A673 (cell line): ENCODE data around the gene ANKRD1. TPM values are rescaled to one million over a fixed set of nuclear protein-coding genes. Genes with fewer than 3 reads are reported as not detected.

Experiments
- BruUV-seq: library from RNA; stranded (reverse); fragments of 400-500 nt; replicated peaks from 2 replicates; lab custom pipeline; 2021; lab: Mats Ljungman, UMichigan
- CTCF ChIA-PET: fragments of 300-600 bp; sonication (Branson Sonifier 250); formaldehyde crosslinking; loops from one replicate; lab custom pipeline; 2022; ENCODE audit warnings: antibody characterized with exemption; lab: Charles Lee
- POLR2A ChIA-PET: fragments of 300-600 bp; sonication (Branson Sonifier 250); formaldehyde crosslinking; loops from one replicate; lab custom pipeline; 2022; ENCODE audit warnings: antibody characterized with exemption; ENCODE audit not compliant: low non-redundant PET; lab: Charles Lee
- DNase-seq: peaks from one replicate; pipeline ENCODE4 v3.0.0-alpha.2; 2015; ENCODE audit warnings: low spot score
- H3K27ac ChIP-seq: fragments of 200-600 bp; sonication (generic); 2 replicates; pipeline ENCODE4 v1.5.1; 2016; ENCODE audit warnings: mixed run types, low read depth, mild to moderate bottlenecking, mixed read lengths, antibody characterized with exemption, low read length; ENCODE audit not compliant: poor library complexity, severe bottlenecking
- H3K27me3 ChIP-seq: fragments of 200-600 bp; sonication (generic); replicated peaks from 2 replicates; pipeline ENCODE4 v1.6.1; 2017; ENCODE audit warnings: mixed run types, low read depth, mild to moderate bottlenecking, mixed read lengths, antibody characterized with exemption, low read length; ENCODE audit not compliant: insufficient read depth, poor library complexity
- H3K36me3 ChIP-seq: fragments of 200-600 bp; sonication (generic); 2 replicates; pipeline ENCODE4 v1.6.1; 2016; ENCODE audit warnings: mixed run types, mild to moderate bottlenecking, mixed read lengths, antibody characterized with exemption, low read length; ENCODE audit not compliant: insufficient read depth, poor library complexity, severe bottlenecking
- H3K4me1 ChIP-seq: fragments of 200-600 bp; sonication (generic); 2 replicates; pipeline ENCODE4 v1.6.1; 2017; ENCODE audit warnings: mixed run types, mild to moderate bottlenecking, mixed read lengths, antibody characterized with exemption, low read length; ENCODE audit not compliant: insufficient read depth, poor library complexity, severe bottlenecking
- H3K4me3 ChIP-seq: fragments of 200-600 bp; sonication (generic); 2 replicates; pipeline ENCODE4 v1.5.1; 2016; ENCODE audit warnings: low read depth, mixed run types, mild to moderate bottlenecking, mixed read lengths, low read length; ENCODE audit not compliant: poor library complexity, severe bottlenecking
- H3K9me3 ChIP-seq: fragments of 200-600 bp; sonication (generic); 2 replicates; pipeline ENCODE4 v1.6.1; 2016; ENCODE audit warnings: mixed run types, low read depth, mild to moderate bottlenecking, mixed read lengths, antibody characterized with exemption, low read length; ENCODE audit not compliant: poor library complexity, severe bottlenecking
- CTCF ChIP-seq: fragments of 300-800, 200-600 bp; sonication (generic); conservative IDR thresholded peaks from 2 replicates; pipeline ENCODE4 v1.5.1; 2017; ENCODE audit warnings: low read depth, mild to moderate bottlenecking, antibody characterized with exemption, low read length, moderate library complexity, mixed read lengths
- EZH2 ChIP-seq: fragments of 200-600 bp; sonication (generic); IDR thresholded peaks from 2 replicates; pipeline ENCODE4 v1.6.1; 2017; ENCODE audit warnings: borderline replicate concordance, low read depth, mild to moderate bottlenecking, mixed read lengths, antibody characterized with exemption, low read length; ENCODE audit not compliant: poor library complexity, severe bottlenecking
- intact Hi-C: fragments of 100-400 bp; cut with micrococcal nuclease; formaldehyde crosslinking; loops from one replicate; pipeline ENCODE4 v1.10.0; 2022; ENCODE audit not compliant: unreplicated experiment
- total RNA-seq: library from RNA; stranded (reverse); gene quantifications from 2 replicates; pipeline ENCODE4 v1.2.3, GENCODE V29; 2021

Gene ANKRD1
- total RNA-seq, 1 experiment from 2014 or later, result not detected

DNA sequence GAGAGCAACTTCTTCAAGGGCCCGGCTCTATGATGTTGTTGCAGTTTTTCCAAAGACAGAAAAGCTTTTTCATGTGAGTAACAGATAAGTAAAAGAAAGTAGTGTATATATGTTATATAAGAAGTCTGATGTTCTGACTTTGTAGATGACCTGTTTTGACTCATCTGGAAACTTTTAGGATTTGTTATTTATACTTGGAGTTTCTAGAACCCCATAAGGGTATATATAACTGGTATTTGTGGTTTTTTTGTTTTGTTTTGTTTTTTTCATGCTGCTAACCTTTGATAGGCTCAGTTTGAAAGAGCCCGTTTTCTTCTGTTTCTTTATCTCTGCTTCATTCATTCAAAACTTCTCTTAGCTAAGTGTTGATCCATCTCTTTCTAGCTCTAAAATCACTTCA is 41.8 kb downstream of the ANKRD1 start:
- no TSS peak for BruUV-seq
- ChIA-PET CTCF (no interaction called here), POLR2A (no interaction called here)
- no peak for DNase-seq
- intact Hi-C loops, result no loop called here
- no peak overlapping the region for H3K27ac ChIP-seq
- no peak for TF ChIP-seq CTCF
- TF ChIP-seq EZH2, result no peak
- no peak overlapping the region for H3K4me3 ChIP-seq
- H3K4me1 ChIP-seq, result no peaks in the 10 kb centered on the region
- no peaks in the 10 kb centered on the region for H3K9me3 ChIP-seq
- H3K36me3 ChIP-seq, result peaks cover 41% of the 10 kb centered on the region
- H3K27me3 ChIP-seq, result no peaks in the 10 kb centered on the region

DNA sequence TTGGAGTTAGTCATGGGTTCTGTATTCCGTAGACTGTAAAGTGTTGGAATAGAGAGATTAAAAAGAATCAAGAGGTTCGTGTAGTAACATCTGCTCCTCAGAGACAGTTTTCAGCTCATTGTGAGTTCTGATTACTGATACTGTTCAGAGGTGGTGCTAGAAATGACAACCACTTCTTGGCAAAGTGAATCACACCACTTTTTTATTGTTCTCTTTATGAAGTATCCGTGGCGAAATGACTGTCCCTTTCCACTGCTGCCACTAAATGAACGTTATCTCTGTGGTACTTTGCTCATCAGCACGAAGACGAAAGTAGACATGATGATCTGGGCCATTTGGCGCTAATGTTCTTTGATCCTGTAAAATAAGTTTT is 48.3 kb downstream of the ANKRD1 start:
- Histone ChIP-seq H3K4me3 (peak overlapping the region; percentile 87), H3K9me3 (peaks cover 7% of the 10 kb centered on the region), H3K27ac (peak overlapping the region; percentile 66), H3K27me3 (peaks cover 5% of the 10 kb centered on the region), H3K36me3 (peaks cover 12% of the 10 kb centered on the region), H3K4me1 (peaks cover 10% of the 10 kb centered on the region)
- CTCF ChIA-PET, result no interaction called here
- TF ChIP-seq CTCF (no peak), EZH2 (no peak)
- intact Hi-C loops, result no loop called here
- TSS peak; percentile 60 for BruUV-seq
- POLR2A ChIA-PET, result no interaction called here
- no peak for DNase-seq

GRCh38 chr10:90871766-90872647 is 48.9 kb downstream of the ANKRD1 start, which contains the start of gene RPP30:
Gene RPP30 (plus strand): TSS chr10:90871974. CDS start chr10:90871987, 13 bp downstream.
- intact Hi-C loops, result loop anchor here (2.0 kb wide), 2 partner anchors 121 to 1079 kb away; no protein-coding TSS in a partner anchor
- CTCF ChIA-PET, result no interaction called here
- TF ChIP-seq CTCF (no peak), EZH2 (no peak)

More at GRCh38 chr10:90871766-90872647, 48.9 kb downstream of the ANKRD1 start, which contains the start of gene RPP30:
- H3K36me3 ChIP-seq, result peaks cover 9% of the 10 kb centered on the region
- peaks cover 7% of the 10 kb centered on the region for H3K9me3 ChIP-seq
- peak within 1 kb of the TSS; percentile 66 for H3K27ac ChIP-seq
- peaks cover 10% of the 10 kb centered on the region for H3K4me1 ChIP-seq
- POLR2A ChIA-PET, result no interaction called here
- peaks cover 11% of the 10 kb centered on the region for H3K27me3 ChIP-seq
- no TSS peak for BruUV-seq
- H3K4me3 ChIP-seq, result peak within 1 kb of the TSS; percentile 87
- peak; percentile 87 for DNase-seq
